Hepatocyte (in vitro differentiated cells): Measurements from ENCODE around the gene ABCA3. TPM values are rescaled to one million over a fixed set of nuclear protein-coding genes. Genes with fewer than 3 reads are reported as not detected.

Experiments used
- DNase-seq: peaks from one replicate; pipeline ENCODE4 v3.0.0-alpha.2; 2016; ENCODE audit warnings: low spot score
- H2AFZ ChIP-seq: fragments of 200-600 bp; sonication (generic); 2 replicates; pipeline ENCODE4 v1.6.0; 2016; ENCODE audit warnings: antibody characterized with exemption, mild to moderate bottlenecking
- H3K27ac ChIP-seq: fragments of 200-600 bp; sonication (generic); 2 replicates; pipeline ENCODE4 v1.5.1; 2016; ENCODE audit warnings: mild to moderate bottlenecking
- H3K27me3 ChIP-seq: fragments of 200-600 bp; sonication (generic); 2 replicates; pipeline ENCODE4 v1.6.1; 2016
- H3K36me3 ChIP-seq: fragments of 200-600 bp; sonication (generic); replicated peaks from 2 replicates; pipeline ENCODE4 v1.5.1; 2016; ENCODE audit warnings: low read depth; ENCODE audit not compliant: insufficient read depth
- H3K4me1 ChIP-seq: fragments of 200-600 bp; sonication (generic); 2 replicates; pipeline ENCODE4 v1.5.1; 2016; ENCODE audit warnings: mild to moderate bottlenecking, moderate library complexity; ENCODE audit not compliant: insufficient read depth
- H3K4me2 ChIP-seq: fragments of 200-600 bp; sonication (generic); 2 replicates; pipeline ENCODE4 v1.6.0; 2016
- H3K4me3 ChIP-seq: fragments of 200-600 bp; sonication (generic); 2 replicates; pipeline ENCODE4 v1.5.1; 2016; ENCODE audit warnings: mild to moderate bottlenecking
- H3K79me2 ChIP-seq: fragments of 200-600 bp; sonication (generic); 2 replicates; pipeline ENCODE4 v1.6.0; 2017; ENCODE audit warnings: mild to moderate bottlenecking
- H3K9me2 ChIP-seq: fragments of 200-600 bp; sonication (generic); replicated peaks from 2 replicates; pipeline ENCODE4 v1.6.0; 2017; ENCODE audit warnings: mild to moderate bottlenecking; ENCODE audit not compliant: insufficient read depth
- H3K9me3 ChIP-seq: fragments of 200-600 bp; sonication (generic); 2 replicates; pipeline ENCODE4 v1.5.1; 2016; ENCODE audit warnings: low read depth, mild to moderate bottlenecking
- H4K20me1 ChIP-seq: fragments of 200-600 bp; sonication (generic); 2 replicates; pipeline ENCODE4 v1.6.0; 2016; ENCODE audit warnings: mild to moderate bottlenecking; ENCODE audit not compliant: insufficient read depth, poor library complexity, severe bottlenecking
- EZH2 ChIP-seq: fragments of 200-600 bp; sonication (generic); IDR thresholded peaks from 2 replicates; pipeline ENCODE4 v1.6.1; 2016; ENCODE audit warnings: antibody characterized with exemption, mild to moderate bottlenecking, borderline replicate concordance
- EZH2phosphoT487 ChIP-seq: fragments of 200-600 bp; sonication (generic); IDR thresholded peaks from one replicate; pipeline ENCODE4 v1.6.1; 2018; ENCODE audit warnings: antibody characterized with exemption, mild to moderate bottlenecking, low read depth, moderate library complexity; ENCODE audit not compliant: unreplicated experiment, severe bottlenecking
- WGBS: methylation state at CpG from one replicate; pipeline ENCODE4 v1.1.6; 2016; ENCODE audit warnings: low lambda C conversion rate; ENCODE audit errors: missing lambda C conversion rate; 5-methylcytosine and 5-hydroxymethylcytosine counted together
- polyA plus RNA-seq: library from polyadenylated mRNA; unstranded; fragments of >200 nt; fragmentation: Nextera tagmentation; extraction: Ambion mirVana; gene quantifications from 2 replicates; pipeline ENCODE4 v1.2.1, GENCODE V29; 2016
- total RNA-seq: library from RNA; depleted of rRNA; stranded (reverse); fragments of >200 nt; gene quantifications from 2 replicates; pipeline ENCODE4 v1.2.3, GENCODE V29; 2014
- TF ChIP-seq, protein P1 (sequence below): fragments of 200-600 bp; sonication (generic); IDR thresholded peaks from 2 replicates; pipeline ENCODE4 v1.5.1; 2016; ENCODE audit warnings: antibody characterized with exemption, mild to moderate bottlenecking; ENCODE audit not compliant: poor library complexity

ABCA3 gene
- total and polyA plus RNA-seq, 2 experiments from 2014 or later = 0.94 to 1.8 TPM

- Histone ChIP-seq H3K27me3 (no peaks in the 10 kb centered on the region), H3K9me2 (no peaks in the 10 kb centered on the region), H3K79me2 (no peaks in the 10 kb centered on the region), H3K27ac (no peak overlapping the region), H3K9me3 (no peaks in the 10 kb centered on the region), H3K36me3 (no peaks in the 10 kb centered on the region), H3K4me2 (no peak overlapping the region), H2AFZ (no peak overlapping the region), H3K4me1 (peaks cover 3% of the 10 kb centered on the region), H3K4me3 (no peak overlapping the region), H4K20me1 (no peaks in the 10 kb centered on the region)
- WGBS = 82% methylated on average over 2 of the region's 2 CpGs
- DNase-seq = no peak
- TF ChIP-seq EZH2phosphoT487 (no peak), EZH2 (no peak)
- TF ChIP-seq, protein P1, sequence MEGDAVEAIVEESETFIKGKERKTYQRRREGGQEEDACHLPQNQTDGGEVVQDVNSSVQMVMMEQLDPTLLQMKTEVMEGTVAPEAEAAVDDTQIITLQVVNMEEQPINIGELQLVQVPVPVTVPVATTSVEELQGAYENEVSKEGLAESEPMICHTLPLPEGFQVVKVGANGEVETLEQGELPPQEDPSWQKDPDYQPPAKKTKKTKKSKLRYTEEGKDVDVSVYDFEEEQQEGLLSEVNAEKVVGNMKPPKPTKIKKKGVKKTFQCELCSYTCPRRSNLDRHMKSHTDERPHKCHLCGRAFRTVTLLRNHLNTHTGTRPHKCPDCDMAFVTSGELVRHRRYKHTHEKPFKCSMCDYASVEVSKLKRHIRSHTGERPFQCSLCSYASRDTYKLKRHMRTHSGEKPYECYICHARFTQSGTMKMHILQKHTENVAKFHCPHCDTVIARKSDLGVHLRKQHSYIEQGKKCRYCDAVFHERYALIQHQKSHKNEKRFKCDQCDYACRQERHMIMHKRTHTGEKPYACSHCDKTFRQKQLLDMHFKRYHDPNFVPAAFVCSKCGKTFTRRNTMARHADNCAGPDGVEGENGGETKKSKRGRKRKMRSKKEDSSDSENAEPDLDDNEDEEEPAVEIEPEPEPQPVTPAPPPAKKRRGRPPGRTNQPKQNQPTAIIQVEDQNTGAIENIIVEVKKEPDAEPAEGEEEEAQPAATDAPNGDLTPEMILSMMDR = no peak
Measured at GRCh38 chr16:2371421-2371820, 30.9 kb upstream of the ABCA3 start.

GRCh38 chr16:2370721-2371120 lies 30.2 kb upstream of the ABCA3 start:
- TF ChIP-seq, protein P1 = no peak
- TF ChIP-seq EZH2phosphoT487 (no peak), EZH2 (no peak)
- no peaks in the 10 kb centered on the region for H3K79me2 ChIP-seq
- no peak overlapping the region for H2AFZ ChIP-seq
- H3K4me1 ChIP-seq = peaks cover 8% of the 10 kb centered on the region
- H3K4me2 ChIP-seq = no peak overlapping the region
- H3K36me3 ChIP-seq = no peaks in the 10 kb centered on the region
- H3K9me2 ChIP-seq = no peaks in the 10 kb centered on the region
- no peak for DNase-seq
- H4K20me1 ChIP-seq = no peaks in the 10 kb centered on the region
- H3K27ac ChIP-seq = no peak overlapping the region
- H3K27me3 ChIP-seq = no peaks in the 10 kb centered on the region
- H3K4me3 ChIP-seq = no peak overlapping the region
- H3K9me3 ChIP-seq = no peaks in the 10 kb centered on the region

DNA sequence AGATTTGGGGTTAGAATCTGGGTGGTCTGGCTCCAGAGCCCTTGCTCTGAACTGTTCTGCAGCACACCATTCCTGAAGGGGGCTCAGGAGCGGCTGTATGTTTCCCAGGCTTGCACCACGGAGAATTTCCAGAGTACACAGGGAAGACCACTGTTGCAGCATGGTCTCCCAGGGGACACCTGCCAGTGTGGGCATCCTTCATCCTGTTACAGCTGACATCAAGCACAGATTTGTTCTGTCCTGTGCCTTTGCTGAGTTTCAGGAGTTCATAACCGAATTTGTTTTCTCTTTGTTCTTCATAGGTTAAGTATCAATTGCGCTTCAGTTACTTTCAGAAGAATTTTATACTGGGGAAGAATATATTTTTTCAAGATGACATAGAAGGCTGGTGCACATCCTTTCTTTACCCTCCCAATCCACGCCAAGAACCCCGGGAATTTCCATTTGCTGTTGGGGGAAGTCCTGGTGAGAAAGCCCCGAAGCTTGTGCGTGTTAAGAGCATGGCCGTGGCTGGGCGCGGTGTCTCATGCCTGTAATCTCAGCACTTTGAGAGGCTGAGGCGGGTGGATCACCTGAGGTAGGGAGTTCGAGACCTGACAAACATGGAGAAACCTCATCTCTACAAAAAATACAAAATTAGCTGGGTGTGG lies 26.3 kb upstream of the ABCA3 start:
- H3K9me3 ChIP-seq = no peaks in the 10 kb centered on the region
- no peak for DNase-seq
- H3K4me3 ChIP-seq = no peak overlapping the region
- no peak overlapping the region for H3K27ac ChIP-seq
- WGBS = 88% methylated on average over 13 of the region's 13 CpGs
- no peaks in the 10 kb centered on the region for H4K20me1 ChIP-seq
- H3K79me2 ChIP-seq = no peaks in the 10 kb centered on the region
- no peak overlapping the region for H2AFZ ChIP-seq
- TF ChIP-seq, protein P1 = no peak
- TF ChIP-seq EZH2phosphoT487 (no peak), EZH2 (no peak)
- H3K27me3 ChIP-seq = peaks cover 3% of the 10 kb centered on the region
- peaks cover 12% of the 10 kb centered on the region for H3K4me1 ChIP-seq
- no peaks in the 10 kb centered on the region for H3K9me2 ChIP-seq
- no peaks in the 10 kb centered on the region for H3K36me3 ChIP-seq
- H3K4me2 ChIP-seq = no peak overlapping the region
